ENCODE results near the gene IFNL4. TPM values are rescaled to one million over a fixed set of nuclear protein-coding genes. Genes with fewer than 3 reads are reported as not detected.

Gene IFNL4
- total RNA-seq: not detected in 2 replicates

DNA sequence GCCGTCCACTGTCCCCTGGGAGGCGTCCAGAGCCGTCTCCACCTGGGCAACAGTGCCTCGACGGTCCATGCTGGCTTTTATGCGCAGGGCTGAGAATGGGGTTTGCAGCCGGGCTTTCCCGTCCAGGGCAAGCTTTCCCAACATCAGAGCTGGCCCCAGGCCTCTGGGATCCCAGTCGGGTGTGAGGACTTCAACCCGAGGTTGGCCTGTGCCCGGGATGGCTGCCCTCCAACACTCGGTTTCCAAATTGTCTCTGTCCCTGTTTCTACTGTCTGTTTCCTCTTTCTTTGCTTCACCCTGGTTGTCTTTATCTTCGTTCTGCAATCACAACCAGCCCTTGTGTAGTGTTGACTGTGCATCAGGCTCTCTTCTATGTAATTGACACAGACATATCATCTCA is at the start of gene IFNL4:
Gene IFNL4, minus strand, starts transcription at position 51 of the 400 bp plus-strand sequence.

DNA sequence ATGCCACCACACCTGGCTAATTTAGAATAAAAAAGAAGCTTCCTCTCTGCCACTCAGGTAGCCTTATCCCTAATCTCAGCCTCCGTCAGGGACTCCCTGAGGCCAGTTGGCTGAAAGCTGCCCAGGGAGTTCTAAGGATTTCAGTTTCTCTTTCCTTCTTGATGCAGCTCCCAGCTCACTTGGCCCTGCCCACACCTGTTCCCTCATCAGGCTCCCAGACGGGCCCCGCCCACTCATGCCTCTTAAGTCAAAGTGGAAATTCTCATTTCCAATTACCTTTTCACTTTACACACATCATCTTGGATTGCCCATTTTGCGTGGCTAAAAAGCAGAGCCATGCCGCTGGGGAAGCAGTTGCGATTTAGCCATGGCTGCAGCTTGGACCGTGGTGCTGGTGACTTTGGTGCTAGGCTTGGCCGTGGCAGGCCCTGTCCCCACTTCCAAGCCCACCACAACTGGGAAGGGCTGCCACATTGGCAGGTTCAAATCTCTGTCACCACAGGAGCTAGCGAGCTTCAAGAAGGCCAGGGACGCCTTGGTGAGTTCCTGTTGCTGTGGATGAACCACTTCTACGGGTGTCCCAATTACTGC is 47.5 kb upstream of the IFNL4 start, which contains the start of gene IFNL1:
Gene IFNL1, plus strand, starts transcription at position 353 of the 591 bp plus-strand sequence. Its CDS starts 15 bp downstream, at position 368.

DNA sequence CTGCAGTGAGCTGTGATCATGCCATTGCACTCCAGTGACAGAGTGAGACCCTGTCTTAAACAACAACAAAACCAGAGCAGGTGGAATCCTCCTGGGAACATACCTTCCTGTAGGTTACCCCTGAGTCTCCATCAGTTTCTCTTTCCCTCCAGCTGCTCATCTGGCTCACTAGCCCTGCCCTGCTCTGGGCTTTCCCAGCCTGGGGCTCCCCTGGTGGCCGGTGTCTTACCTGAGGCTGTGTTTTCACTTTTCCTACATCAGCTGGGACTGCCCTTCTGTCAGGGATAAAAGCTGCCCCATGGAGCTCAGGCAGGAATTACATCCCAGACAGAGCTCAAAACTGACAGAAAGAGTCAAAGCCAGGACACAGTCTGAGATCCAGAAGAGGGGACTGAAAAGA is 19.4 kb upstream of the IFNL4 start, which contains the start of gene IFNL2:
Gene IFNL2, plus strand, starts transcription at position 312 of the 400 bp plus-strand sequence. CDS start 173 bp downstream, outside the sequence.

DNA sequence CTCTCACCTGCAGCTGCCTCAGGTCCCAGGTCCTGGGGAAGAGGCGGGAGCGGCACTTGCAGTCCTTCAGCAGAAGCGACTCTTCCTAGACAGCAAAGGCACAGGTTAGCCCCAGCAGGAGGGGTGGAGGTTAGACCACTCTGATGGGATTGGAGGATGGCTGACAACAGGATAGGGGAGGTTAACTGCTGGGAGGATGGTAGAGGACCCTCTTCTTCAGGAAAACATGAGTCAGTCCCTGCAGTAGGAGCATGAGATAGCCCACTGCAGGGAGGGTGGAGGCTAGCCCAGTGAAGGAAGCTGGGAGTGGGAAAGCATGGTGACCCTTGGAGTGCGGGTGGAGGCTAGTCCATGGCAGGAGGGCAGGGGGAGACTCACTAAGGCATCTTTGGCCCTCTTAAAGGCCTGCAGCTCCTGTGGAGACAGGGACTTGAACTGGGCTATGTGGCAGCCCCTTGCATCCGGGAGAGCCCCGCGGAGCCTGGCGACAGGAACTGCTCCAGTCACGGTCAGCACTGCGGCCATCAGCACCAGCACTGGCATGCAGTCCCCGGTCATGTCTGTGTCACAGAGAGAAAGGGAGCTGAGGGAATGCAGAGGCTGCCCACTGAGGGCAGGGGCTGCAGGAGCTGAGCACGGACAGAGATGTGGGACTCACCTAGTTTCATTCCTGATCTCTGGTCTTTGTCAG is 4.1 kb downstream of the IFNL4 start, which contains the start of gene IFNL3:
Gene IFNL3, minus strand, starts transcription at position 597 of the 691 bp plus-strand sequence. Its CDS starts 39 bp downstream, at position 558.

DNA sequence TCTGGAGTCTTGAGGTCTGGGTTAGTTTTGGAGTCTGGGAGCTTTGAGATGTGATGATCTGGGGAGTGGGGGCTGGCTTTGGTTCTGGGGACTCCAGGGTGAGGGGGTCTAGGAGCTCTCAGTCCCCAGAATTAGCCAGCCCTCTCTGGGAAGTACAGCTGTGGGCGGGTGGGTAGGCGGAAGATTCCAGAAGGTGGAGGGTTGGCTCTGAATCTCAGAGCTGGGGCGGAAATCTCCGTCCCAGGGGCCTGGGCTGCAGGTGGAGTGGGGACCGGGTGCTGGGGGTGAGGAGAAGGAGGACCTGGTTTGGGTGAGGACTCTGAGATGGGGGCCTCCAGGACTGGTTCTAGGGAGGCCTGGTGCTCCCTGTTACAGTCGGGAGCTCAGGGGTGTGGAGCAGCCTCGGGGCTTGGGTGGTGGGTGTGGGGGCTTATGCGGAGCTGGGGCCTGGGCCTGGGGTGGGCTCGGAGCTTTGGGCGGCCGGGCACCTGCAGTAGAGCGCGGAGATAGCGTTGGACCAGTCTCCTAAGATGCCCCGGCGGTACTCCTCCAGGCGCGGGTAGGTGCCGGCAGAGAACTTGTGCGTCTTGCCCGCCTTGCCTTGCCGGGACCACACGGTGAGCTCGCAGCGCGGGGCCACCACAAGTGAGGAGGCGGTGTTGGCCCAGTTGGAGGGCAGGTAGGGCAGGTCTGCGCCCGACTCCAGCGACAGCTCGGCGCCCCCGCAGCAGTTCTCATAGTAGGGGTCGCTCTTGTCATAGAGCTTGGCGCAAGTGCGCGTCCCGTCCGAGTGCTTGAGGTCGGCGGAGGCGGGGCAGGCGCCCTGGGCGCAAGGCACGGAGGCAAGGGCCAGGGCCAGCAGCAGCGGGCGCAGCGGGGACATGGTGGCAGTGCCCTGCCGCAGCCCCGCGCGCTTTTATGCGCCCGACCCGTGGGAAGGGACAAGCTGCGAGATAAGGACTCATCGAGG is 45.0 kb downstream of the IFNL4 start, which contains the start of gene SYCN:
Gene SYCN, minus strand, starts transcription at position 892 of the 970 bp plus-strand sequence. Its CDS starts 9 bp downstream, at position 883.

DNA sequence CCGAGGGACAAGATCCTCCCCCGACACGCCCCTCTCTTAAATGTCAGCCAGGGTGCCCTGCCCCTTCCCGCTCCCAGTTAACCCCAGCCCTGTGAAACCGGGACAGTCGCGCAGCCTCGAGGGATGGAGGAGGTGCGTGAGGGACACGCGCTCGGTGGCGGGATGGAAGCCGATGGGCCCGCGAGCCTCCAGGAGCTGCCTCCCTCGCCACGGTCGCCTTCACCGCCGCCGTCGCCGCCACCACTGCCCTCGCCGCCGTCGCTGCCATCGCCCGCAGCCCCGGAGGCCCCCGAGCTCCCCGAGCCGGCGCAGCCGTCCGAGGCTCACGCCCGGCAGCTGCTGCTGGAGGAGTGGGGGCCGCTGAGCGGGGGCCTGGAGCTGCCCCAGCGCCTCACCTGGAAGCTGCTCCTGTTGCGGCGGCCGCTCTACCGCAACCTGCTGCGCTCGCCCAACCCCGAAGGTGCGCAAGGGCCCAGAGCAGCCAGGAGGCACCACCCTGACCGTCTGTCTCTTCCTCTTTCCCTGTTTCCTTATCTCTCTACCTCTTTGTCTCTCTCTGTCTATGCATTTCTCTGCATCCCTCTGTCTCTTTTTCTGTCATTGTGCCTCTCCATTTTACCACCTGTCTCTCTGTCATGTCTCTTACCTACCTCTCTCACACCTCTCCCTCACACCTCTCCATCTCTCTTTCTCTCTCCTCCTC is 51.6 kb downstream of the IFNL4 start, which contains the start of gene NCCRP1:
Gene NCCRP1, plus strand, starts transcription at position 105 of the 703 bp plus-strand sequence. Its CDS starts 19 bp downstream, at position 124.

Other genes starting within 250 kb of the IFNL4 start
- gene FBXO27, start 216.3 kb downstream of the IFNL4 start, total RNA-seq: 1.2 and 9.5 TPM in 2 replicates
- gene ACP7, start 164.5 kb downstream of the IFNL4 start, total RNA-seq: 0.22 and 0.39 TPM in 2 replicates
- gene PAK4, start 123.1 kb downstream of the IFNL4 start, total RNA-seq: 15.7 and 17.3 TPM in 2 replicates
- not detected in 2 replicates for gene NCCRP1, start 51.9 kb downstream of the IFNL4 start, total RNA-seq
- not detected in 2 replicates for gene SYCN, start 44.6 kb downstream of the IFNL4 start, total RNA-seq
- gene IFNL3, start 3.9 kb downstream of the IFNL4 start, total RNA-seq: not detected in 2 replicates
- not detected in 2 replicates for gene IFNL2, start 19.5 kb upstream of the IFNL4 start, total RNA-seq
- not detected in 2 replicates for gene IFNL1, start 47.6 kb upstream of the IFNL4 start, total RNA-seq
- gene LRFN1, start 72.0 kb upstream of the IFNL4 start, total RNA-seq: 0.39 TPM in 1 of 2 replicates, not detected in the other
- not detected in 2 replicates for gene GMFG, start 87.2 kb upstream of the IFNL4 start, total RNA-seq
- gene SAMD4B, start 93.6 kb upstream of the IFNL4 start, total RNA-seq: 64.0 and 66.7 TPM in 2 replicates
- 39.3 and 44.9 TPM in 2 replicates for gene PAF1, start 142.2 kb upstream of the IFNL4 start, total RNA-seq
- 18.1 and 20.9 TPM in 2 replicates for gene MED29, start 142.5 kb upstream of the IFNL4 start, total RNA-seq
- 16.2 and 16.9 TPM in 2 replicates for gene ZFP36, start 158.0 kb upstream of the IFNL4 start, total RNA-seq
- gene PLEKHG2, start 163.8 kb upstream of the IFNL4 start, total RNA-seq: 17.5 and 29.4 TPM in 2 replicates
- 123 and 173 TPM in 2 replicates for gene RPS16, start 187.1 kb upstream of the IFNL4 start, total RNA-seq
- 84.8 and 94.0 TPM in 2 replicates for gene SUPT5H, start 196.7 kb upstream of the IFNL4 start, total RNA-seq
- 35.3 and 58.7 TPM in 2 replicates for gene TIMM50, start 232.0 kb upstream of the IFNL4 start, total RNA-seq